Measurements from ENCODE around the gene TTYH2. TPM values are rescaled to one million over a fixed set of nuclear protein-coding genes. Genes with fewer than 3 reads are reported as not detected.

The TTYH2 gene
- total and polyA plus RNA-seq, 10 of the 15 experiments (the other 5 are each of a cell fraction or from before 2014, with no cell fraction given), result 0.26 to 25.2 (median 6.6) TPM

Other genes starting within 250 kb of the TTYH2 start
- 3,474 and 3,658 TPM in 2 replicates for gene RPL38, start 9.9 kb upstream of the TTYH2 start, total RNA-seq (2014; rRNA removed)
- gene RPL38, start 9.9 kb upstream of the TTYH2 start, total RNA-seq (2014; rRNA removed; fragmentation: Illumina TruSeq; extraction: Trizol), result 2,756 and 2,777 TPM in 2 replicates
- gene RPL38, start 9.9 kb upstream of the TTYH2 start, total RNA-seq (2021), result 1,318 and 1,414 TPM in 2 replicates
- gene RPL38, start 9.9 kb upstream of the TTYH2 start, polyA plus RNA-seq (2011; rRNA removed), result 1,375 and 1,634 TPM in 2 replicates
- gene RPL38, start 9.9 kb upstream of the TTYH2 start, polyA plus RNA-seq (2014; fragmentation: Illumina TruSeq; extraction: Trizol), result 1,052 and 1,828 TPM in 2 replicates
- 1,000 to 10,000 TPM; 2,918 to 3,855 TPM for gene RPL38, start 9.9 kb upstream of the TTYH2 start, polyA plus RNA-seq (2014; fragmentation: Nextera tagmentation; extraction: Ambion mirVana)
- gene RPL38, start 9.9 kb upstream of the TTYH2 start, polyA plus RNA-seq (2014; rRNA removed), result 4,938 and 5,822 TPM in 2 replicates
- gene RPL38, start 9.9 kb upstream of the TTYH2 start, polyA plus RNA-seq (2016; fragmentation: Nextera tagmentation; extraction: Ambion mirVana), result 1,000 to 10,000 TPM; 2,421 to 2,570 TPM
- gene DNAI2, start 60.7 kb downstream of the TTYH2 start, total RNA-seq (2014; rRNA removed), result 0.06 TPM in 1 of 2 replicates, not detected in the other
- 0.13 and 0.14 TPM in 2 replicates for gene DNAI2, start 60.7 kb downstream of the TTYH2 start, total RNA-seq (2014; rRNA removed; fragmentation: Illumina TruSeq; extraction: Trizol)
- gene DNAI2, start 60.7 kb downstream of the TTYH2 start, total RNA-seq (2021), result 0.15 and 0.21 TPM in 2 replicates
- gene DNAI2, start 60.7 kb downstream of the TTYH2 start, polyA plus RNA-seq (2011; rRNA removed), result 1.0 and 1.8 TPM in 2 replicates
- 0.10 TPM in 1 of 2 replicates, not detected in the other for gene DNAI2, start 60.7 kb downstream of the TTYH2 start, polyA plus RNA-seq (2014; fragmentation: Illumina TruSeq; extraction: Trizol)
- under 1 TPM; 0.04 to 0.08 TPM for gene DNAI2, start 60.7 kb downstream of the TTYH2 start, polyA plus RNA-seq (2014; fragmentation: Nextera tagmentation; extraction: Ambion mirVana)
- 0.06 and 0.14 TPM in 2 replicates for gene DNAI2, start 60.7 kb downstream of the TTYH2 start, polyA plus RNA-seq (2014; rRNA removed)
- gene DNAI2, start 60.7 kb downstream of the TTYH2 start, polyA plus RNA-seq (2016; fragmentation: Nextera tagmentation; extraction: Ambion mirVana), result under 1 TPM; 0.13 to 0.19 TPM
- gene KIF19, start 112.7 kb downstream of the TTYH2 start, total RNA-seq (2014; rRNA removed), result 0.06 TPM in 1 of 2 replicates, not detected in the other
- gene KIF19, start 112.7 kb downstream of the TTYH2 start, total RNA-seq (2014; rRNA removed; fragmentation: Illumina TruSeq; extraction: Trizol), result not detected in 2 replicates
- not detected in 2 replicates for gene KIF19, start 112.7 kb downstream of the TTYH2 start, total RNA-seq (2021)
- 0.07 TPM in 1 of 2 replicates, not detected in the other for gene KIF19, start 112.7 kb downstream of the TTYH2 start, polyA plus RNA-seq (2011; rRNA removed)
- not detected in 2 replicates for gene KIF19, start 112.7 kb downstream of the TTYH2 start, polyA plus RNA-seq (2014; fragmentation: Illumina TruSeq; extraction: Trizol)
- gene KIF19, start 112.7 kb downstream of the TTYH2 start, polyA plus RNA-seq (2014; fragmentation: Nextera tagmentation; extraction: Ambion mirVana), result not detected
- 0.03 TPM in 1 of 2 replicates, not detected in the other for gene KIF19, start 112.7 kb downstream of the TTYH2 start, polyA plus RNA-seq (2014; rRNA removed)
- not detected for gene KIF19, start 112.7 kb downstream of the TTYH2 start, polyA plus RNA-seq (2016; fragmentation: Nextera tagmentation; extraction: Ambion mirVana)
- not detected in 2 replicates for gene BTBD17, start 148.3 kb downstream of the TTYH2 start, total RNA-seq (2014; rRNA removed)
- not detected in 2 replicates for gene BTBD17, start 148.3 kb downstream of the TTYH2 start, total RNA-seq (2014; rRNA removed; fragmentation: Illumina TruSeq; extraction: Trizol)
- not detected in 2 replicates for gene BTBD17, start 148.3 kb downstream of the TTYH2 start, total RNA-seq (2021)
- gene BTBD17, start 148.3 kb downstream of the TTYH2 start, polyA plus RNA-seq (2011; rRNA removed), result not detected in 2 replicates
- gene BTBD17, start 148.3 kb downstream of the TTYH2 start, polyA plus RNA-seq (2014; fragmentation: Illumina TruSeq; extraction: Trizol), result not detected in 2 replicates
- gene BTBD17, start 148.3 kb downstream of the TTYH2 start, polyA plus RNA-seq (2014; fragmentation: Nextera tagmentation; extraction: Ambion mirVana), result not detected
- not detected in 2 replicates for gene BTBD17, start 148.3 kb downstream of the TTYH2 start, polyA plus RNA-seq (2014; rRNA removed)
- gene BTBD17, start 148.3 kb downstream of the TTYH2 start, polyA plus RNA-seq (2016; fragmentation: Nextera tagmentation; extraction: Ambion mirVana), result not detected
- gene GPR142, start 153.9 kb downstream of the TTYH2 start, total RNA-seq (2014; rRNA removed), result not detected in 2 replicates
- gene GPR142, start 153.9 kb downstream of the TTYH2 start, total RNA-seq (2014; rRNA removed; fragmentation: Illumina TruSeq; extraction: Trizol), result not detected in 2 replicates
- not detected in 2 replicates for gene GPR142, start 153.9 kb downstream of the TTYH2 start, total RNA-seq (2021)
- not detected in 2 replicates for gene GPR142, start 153.9 kb downstream of the TTYH2 start, polyA plus RNA-seq (2011; rRNA removed)
- gene GPR142, start 153.9 kb downstream of the TTYH2 start, polyA plus RNA-seq (2014; fragmentation: Illumina TruSeq; extraction: Trizol), result not detected in 2 replicates
- gene GPR142, start 153.9 kb downstream of the TTYH2 start, polyA plus RNA-seq (2014; fragmentation: Nextera tagmentation; extraction: Ambion mirVana), result not detected
- gene GPR142, start 153.9 kb downstream of the TTYH2 start, polyA plus RNA-seq (2014; rRNA removed), result not detected in 2 replicates
- gene GPR142, start 153.9 kb downstream of the TTYH2 start, polyA plus RNA-seq (2016; fragmentation: Nextera tagmentation; extraction: Ambion mirVana), result not detected
- 0.16 and 0.73 TPM in 2 replicates for gene GPRC5C, start 218.5 kb downstream of the TTYH2 start, total RNA-seq (2014; rRNA removed)
- 0.28 and 0.31 TPM in 2 replicates for gene GPRC5C, start 218.5 kb downstream of the TTYH2 start, total RNA-seq (2014; rRNA removed; fragmentation: Illumina TruSeq; extraction: Trizol)
- 0.36 and 0.58 TPM in 2 replicates for gene GPRC5C, start 218.5 kb downstream of the TTYH2 start, total RNA-seq (2021)
- gene GPRC5C, start 218.5 kb downstream of the TTYH2 start, polyA plus RNA-seq (2011; rRNA removed), result 0.26 and 1.3 TPM in 2 replicates
- 0.35 TPM in 1 of 2 replicates, not detected in the other for gene GPRC5C, start 218.5 kb downstream of the TTYH2 start, polyA plus RNA-seq (2014; fragmentation: Illumina TruSeq; extraction: Trizol)
- under 1 TPM in 1 of 2 experiments, not detected in 1; 0.04 TPM for gene GPRC5C, start 218.5 kb downstream of the TTYH2 start, polyA plus RNA-seq (2014; fragmentation: Nextera tagmentation; extraction: Ambion mirVana)
- 0.14 and 0.66 TPM in 2 replicates for gene GPRC5C, start 218.5 kb downstream of the TTYH2 start, polyA plus RNA-seq (2014; rRNA removed)
- gene GPRC5C, start 218.5 kb downstream of the TTYH2 start, polyA plus RNA-seq (2016; fragmentation: Nextera tagmentation; extraction: Ambion mirVana), result under 1 TPM in 1 of 2 experiments, not detected in 1; 0.96 TPM

Measured in GM12878 (cell line).